ENCODE results near the gene SNAP23. TPM values are rescaled to one million over a fixed set of nuclear protein-coding genes. Genes with fewer than 3 reads are reported as not detected.
A peak's percentile ranks its signal among the peaks of the same experiment; 100 is the strongest.

SNAP23 gene
- total RNA-seq, result 23.4 TPM

DNA sequence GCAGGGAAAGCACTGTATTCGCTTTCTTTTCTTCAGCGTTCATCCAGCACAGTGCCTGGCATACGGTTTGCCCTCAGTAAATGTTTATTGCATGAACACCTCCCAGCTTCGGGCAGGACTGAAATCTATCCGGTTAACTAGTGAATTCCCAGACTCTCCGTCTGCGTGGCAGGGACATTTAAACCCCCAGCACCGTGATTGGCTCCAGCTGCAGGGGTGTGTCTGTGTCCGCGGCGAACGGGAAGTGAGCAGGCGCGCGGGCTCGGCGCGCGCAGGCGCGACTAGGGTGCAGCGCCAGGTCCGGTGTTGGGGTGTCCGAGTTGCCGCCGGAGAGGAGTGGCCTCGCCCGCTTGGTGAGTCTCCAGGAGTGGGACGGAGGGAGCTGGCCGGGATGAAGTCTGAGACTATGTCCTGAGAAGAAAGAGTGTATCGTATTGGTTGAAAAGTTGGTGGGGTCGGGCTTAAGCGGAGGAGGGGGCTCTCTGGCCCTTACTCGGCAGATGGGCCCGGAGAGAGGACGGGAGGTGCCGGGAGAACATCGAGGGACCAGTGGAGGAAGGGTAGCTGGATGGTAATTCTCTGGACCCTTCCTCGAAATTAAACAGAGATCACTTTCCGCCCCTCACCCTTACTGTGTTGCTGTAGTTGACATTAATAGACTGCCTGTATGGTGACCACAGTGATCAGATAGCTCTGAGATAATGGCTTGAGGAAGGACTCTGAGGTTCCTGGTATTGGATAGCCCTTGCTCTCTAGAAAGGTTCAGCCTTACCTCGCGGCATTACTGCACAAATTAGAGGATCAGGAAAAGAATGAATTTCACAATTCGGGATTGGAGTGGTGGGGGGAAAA, at the start of gene SNAP23:
TSS of gene SNAP23 (plus strand) at position 274 of the 852 bp plus-strand sequence. CDS start 16,213 bp downstream, outside the sequence.
- peak; percentile 97 for DNase-seq (ENCODE audit: low spot score)
- ATAC-seq, result peak; percentile 89

DNA sequence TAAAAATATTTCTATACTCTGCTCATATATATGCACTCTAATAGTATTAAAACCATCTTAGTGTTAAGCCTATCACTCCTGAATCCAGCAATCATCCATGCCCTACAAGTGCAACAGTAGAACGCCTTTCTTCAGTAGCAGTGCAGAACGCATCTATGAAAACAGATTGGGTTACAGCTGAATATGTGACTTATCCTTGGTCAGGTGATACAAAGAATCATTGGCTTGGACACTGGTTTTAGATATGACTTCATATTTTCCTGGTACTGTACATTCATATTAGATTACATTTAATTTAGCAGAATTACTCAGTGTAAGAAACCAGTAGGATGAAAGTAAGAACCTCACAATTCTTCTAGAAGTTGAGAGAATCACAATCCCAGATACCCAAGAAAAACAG, 47.8 kb upstream of the SNAP23 start:
- ATAC-seq, result no peak
- no peak for DNase-seq (ENCODE audit: low spot score)

- ATAC-seq, result no peak
- no peak for DNase-seq (ENCODE audit: low spot score)
Measured at GRCh38 chr15:42448281-42448680, 47.2 kb upstream of the SNAP23 start.

DNA sequence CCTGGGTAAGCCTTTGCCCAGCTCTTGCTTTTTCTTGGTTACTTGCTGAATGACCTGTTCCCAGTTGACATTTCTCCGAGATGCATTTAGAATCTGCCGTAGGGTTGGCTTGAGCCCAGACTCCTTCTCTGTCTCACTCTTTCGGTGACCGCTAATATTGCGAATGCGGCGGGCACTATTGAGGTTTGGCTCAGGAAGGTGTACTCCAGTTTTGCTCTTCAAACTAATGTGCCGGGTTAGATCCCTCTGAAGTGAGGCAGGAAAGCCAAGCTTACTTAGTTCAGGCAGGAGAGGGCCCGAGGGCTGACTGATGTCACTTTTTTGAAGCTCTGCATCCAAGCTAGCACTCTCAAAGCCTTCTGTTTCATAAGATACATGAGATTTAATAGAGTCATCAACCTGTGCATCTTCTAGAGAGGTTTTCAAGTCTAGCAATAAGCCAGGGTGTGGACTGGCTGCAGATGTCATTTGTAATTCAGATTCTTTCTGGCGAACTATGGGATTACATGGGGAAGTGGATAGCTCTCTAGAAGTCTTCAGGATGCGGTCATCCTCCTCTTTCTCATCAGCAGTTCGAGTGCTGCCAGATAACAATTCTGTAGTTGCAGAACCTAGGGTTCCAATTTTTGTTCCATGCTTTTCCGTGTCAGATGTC, 45.5 kb upstream of the SNAP23 start:
- no peak for DNase-seq (ENCODE audit: low spot score)
- no peak for ATAC-seq

DNA sequence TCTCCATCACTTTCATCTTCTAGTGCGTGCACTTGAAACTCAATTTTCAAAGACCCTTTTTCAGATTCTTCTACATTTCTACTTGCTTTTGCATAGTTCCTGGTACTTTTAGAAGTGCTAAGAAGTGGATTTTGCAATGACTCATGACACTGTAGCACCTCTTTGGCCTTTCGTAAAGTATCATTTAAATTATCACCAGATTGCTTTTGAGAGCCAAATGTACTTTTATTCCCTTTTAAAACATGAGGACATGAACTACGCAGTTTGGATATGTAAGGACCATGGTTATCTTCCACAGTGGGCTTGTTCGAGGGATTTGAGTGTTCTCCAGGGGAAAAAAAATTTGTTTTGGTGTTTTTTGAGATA, 45.0 kb upstream of the SNAP23 start:
- DNase-seq (ENCODE audit: low spot score), result no peak
- no peak for ATAC-seq

DNA sequence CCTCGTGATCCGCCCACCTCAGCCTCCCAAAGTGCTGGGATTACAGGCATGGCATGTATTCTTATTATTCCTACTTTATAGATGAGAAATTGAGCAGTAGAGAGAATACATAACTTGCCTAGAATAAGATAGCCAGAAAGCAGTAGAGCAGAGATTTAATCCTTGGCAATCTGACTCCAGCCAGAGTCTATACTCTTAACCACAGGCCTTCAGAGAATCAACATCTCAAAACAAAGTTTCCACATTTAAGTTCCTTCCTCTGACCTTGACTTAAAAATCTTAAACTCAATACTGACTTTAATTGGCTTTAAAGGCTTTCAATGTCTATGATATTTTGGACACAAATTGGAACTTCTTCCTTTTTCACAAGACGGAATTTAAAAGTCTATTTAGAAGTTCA, 41.6 kb upstream of the SNAP23 start:
- no peak for ATAC-seq

DNA sequence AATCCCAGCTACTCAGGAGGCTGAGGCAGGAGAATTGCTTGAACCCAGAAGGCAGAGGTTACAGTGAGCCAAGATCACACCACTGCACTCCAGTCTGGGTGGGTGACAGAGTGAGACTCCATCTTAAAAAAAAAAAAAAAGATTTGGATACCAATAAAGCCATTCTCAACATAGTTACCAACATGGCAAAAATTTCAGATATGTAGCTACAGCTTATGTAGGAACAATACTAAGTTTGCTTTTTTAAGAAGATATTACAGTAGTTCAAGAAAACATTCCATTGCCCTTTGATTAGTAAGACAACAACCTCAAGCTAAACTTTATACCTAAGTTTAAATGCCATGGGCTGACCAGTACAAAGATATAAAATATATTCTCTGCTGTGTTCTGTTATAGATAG, 38.9 kb upstream of the SNAP23 start:
- DNase-seq (ENCODE audit: low spot score), result no peak
- no peak for ATAC-seq

More for the DNA sequence above, 41.6 kb upstream of the SNAP23 start:
- DNase-seq (ENCODE audit: low spot score), result no peak

DNA sequence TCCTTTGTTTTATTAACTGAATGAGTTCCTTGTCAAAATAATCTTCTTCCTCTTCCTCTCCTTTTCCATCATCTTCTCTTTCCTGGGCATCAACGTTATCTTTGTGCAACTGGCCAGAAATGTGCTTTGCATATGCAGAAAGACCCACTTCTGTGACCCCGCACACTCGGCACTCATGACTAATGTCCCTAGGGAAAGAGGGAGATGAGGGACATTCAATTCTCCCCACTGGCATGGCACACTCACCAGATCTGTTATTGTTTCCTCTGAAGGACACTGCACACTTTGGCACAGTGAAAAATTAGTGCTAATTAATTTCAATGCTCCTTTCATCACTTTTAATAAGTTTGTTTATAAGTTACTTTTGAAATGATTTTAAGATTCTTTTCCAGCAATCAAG, 38.5 kb upstream of the SNAP23 start:
- ATAC-seq (no peak), DNase-seq (ENCODE audit: low spot score) (no peak)

DNA sequence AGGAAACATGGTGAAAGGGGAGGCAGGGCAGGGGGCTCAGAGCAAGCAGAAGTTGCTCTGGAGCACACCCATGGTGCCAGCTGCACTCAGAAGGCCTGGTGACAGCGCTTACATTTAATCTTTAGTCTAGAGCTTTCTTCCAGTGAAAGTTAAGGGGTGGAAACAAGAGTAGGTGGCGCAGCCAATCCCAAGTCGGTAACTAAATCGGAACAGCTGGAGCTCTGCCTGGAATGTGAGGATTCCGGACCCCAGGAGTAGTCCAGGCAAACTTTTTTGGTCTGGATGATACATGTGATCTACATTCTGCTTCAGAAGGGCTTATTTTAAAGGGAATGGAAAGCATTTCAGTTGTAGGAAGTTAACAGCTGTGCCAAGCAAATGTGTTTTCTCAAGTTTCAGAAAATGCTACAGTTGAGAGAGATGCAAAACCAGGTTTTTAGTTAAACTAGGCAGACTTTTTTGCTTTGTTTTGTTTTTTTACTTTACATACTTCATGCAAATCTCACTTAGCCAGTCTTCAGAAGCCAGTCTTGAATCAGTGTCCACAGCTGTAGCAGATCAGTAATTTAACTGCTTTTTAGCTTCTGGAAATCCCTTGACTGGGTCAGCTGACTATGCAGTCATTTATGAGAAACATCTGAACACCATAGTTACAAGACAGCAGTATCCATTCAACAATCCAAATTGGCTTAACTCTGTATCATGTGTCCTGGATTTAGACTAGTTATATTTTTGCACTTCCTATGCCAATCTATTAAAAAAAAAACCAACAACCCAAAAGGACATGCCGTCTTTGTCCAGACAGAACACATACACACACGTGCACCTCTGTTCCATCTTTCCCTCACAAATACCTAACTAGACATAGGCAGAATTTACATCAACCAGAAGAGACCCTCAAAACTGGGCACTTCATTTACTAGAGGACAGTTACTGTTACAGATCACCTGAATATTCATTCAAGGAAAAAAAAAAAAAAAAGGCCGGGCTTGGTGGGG, 37.7 kb upstream of the SNAP23 start:
- no peak for DNase-seq (ENCODE audit: low spot score)

GRCh38 chr15:42461261-42461660, 34.2 kb upstream of the SNAP23 start:
- no peak for ATAC-seq
- DNase-seq (ENCODE audit: low spot score), result no peak

More for the DNA sequence above, 37.7 kb upstream of the SNAP23 start:
- peak; percentile 69 for ATAC-seq

- ATAC-seq, result no peak
- no peak for DNase-seq (ENCODE audit: low spot score)
Measured at GRCh38 chr15:42465520-42466259, 29.7 kb upstream of the SNAP23 start.

DNA sequence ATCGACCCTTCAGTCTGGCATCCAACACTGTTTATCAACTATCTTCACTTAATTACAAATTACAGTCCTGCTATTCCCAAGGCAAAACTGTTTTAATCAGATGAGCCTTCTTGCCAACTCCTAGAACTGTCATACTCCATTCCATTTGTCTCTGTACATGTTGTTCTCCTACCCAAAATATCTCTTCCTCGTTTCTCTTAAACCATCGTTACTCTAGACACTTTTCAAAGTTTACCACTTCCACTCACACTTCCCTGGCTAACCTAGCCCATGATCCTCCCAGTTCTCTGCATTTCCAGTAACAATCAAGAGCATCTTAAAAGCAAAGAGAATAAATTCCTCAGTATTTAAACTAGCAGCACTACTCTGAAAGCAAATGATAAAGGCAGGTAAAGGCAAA, 24.4 kb upstream of the SNAP23 start:
- ATAC-seq (no peak), DNase-seq (ENCODE audit: low spot score) (no peak)

GRCh38 chr15:42474827-42475226, 20.6 kb upstream of the SNAP23 start:
- ATAC-seq (no peak), DNase-seq (ENCODE audit: low spot score) (no peak)

DNA sequence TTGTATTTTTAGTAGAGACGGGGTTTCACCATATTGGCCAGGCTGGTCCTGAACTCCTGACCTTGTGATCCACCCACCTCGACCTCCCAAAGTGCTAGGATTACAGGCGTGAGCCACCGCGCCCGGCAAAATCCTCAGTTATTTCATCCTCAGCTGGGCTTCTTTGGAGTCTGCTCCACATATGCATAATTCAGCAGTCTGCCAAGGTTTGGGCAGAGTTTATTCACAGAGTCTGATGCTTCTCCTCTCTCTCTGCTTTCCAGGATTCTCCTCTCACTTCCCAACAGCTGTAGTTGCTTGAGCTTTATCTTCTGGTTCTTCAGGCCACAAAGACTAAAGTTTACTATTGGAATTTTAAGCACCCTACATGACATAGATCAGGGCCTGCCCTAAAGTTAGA, 12.7 kb upstream of the SNAP23 start:
- ATAC-seq, result no peak

GRCh38 chr15:42483677-42484076, 11.8 kb upstream of the SNAP23 start:
- ATAC-seq, result no peak
- DNase-seq (ENCODE audit: low spot score), result no peak

More for the DNA sequence above, 12.7 kb upstream of the SNAP23 start:
- no peak for DNase-seq (ENCODE audit: low spot score)

- DNase-seq (ENCODE audit: low spot score) (no peak), ATAC-seq (peak; percentile 5)
Measured at GRCh38 chr15:42490291-42490670, 5.2 kb upstream of the SNAP23 start.

GRCh38 chr15:42490671-42491538, 4.5 kb upstream of the SNAP23 start, which contains the start of gene ZNF106:
Gene ZNF106, minus strand, starts transcription at chr15:42491141. Its CDS starts 18,852 bp downstream, at chr15:42472289.
- DNase-seq (ENCODE audit: low spot score) (peak; percentile 90), ATAC-seq (peak; percentile 70)

DNA sequence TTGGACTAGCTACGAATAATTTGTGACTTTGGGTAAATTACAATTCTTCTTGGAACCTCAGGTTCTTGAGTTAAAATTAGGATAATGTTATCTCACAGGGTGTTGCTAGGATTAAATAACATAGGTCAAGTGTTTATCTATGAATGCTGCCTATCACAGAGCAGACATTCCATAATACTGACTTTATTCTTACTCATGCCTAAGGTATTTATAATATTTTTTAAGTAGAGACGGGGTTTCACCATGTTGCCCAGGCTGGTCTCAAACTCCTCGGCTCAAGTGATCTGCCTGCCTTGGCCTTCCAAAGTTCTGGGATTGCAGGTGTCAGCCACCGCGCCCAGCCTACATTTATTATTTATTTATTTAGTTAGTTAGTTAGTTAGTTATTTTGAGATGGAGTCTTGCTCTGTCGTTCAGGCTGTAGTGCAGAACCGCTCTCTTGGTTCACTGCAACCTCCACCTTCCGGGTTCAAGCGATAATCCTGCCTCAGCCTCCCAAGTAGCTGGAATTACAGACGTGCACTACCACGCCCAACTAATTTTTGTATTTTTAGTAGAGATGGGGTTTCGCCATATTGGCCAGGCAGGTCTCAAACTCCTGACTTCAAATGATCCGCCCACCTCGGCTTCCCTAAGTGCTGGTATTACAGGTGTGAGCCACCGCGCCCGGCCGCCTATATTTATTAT, 3.8 kb upstream of the SNAP23 start:
- no peak for DNase-seq (ENCODE audit: low spot score)
- ATAC-seq, result no peak

DNA sequence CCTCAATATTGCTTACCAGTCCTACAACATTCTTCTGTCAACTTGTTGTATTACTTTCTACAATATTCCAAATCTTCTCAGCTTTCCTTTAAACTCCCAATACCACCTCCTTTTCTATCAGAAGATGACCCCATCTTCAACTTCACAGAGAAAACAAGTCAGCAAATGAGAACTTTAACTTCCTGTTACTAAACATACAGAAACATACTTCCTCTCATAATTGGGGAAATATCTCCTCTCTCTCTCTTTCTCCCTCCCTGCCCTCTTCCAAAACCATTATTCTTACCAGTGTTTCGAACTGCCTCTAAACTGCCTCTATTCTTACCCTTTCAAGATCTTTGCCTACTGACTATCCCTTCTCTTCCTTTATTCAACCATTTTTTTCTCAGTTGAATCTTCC, 1.8 kb upstream of the SNAP23 start:
- DNase-seq (ENCODE audit: low spot score), result no peak
- ATAC-seq, result no peak
